NT2/D1 (cell line): ENCODE measurements around the gene SLC24A3.

ENCODE experiments used
- SUZ12 ChIP-seq: IDR thresholded peaks from 2 replicates; pipeline ENCODE4 v1.6.1; 2011; ENCODE audit not compliant: insufficient read length, insufficient read depth; ENCODE audit errors: extremely low read depth
- YY1 ChIP-seq: IDR thresholded peaks from 2 replicates; pipeline ENCODE4 v1.6.1; 2011; ENCODE audit not compliant: insufficient read length, insufficient read depth

- TF ChIP-seq SUZ12 (no peak), YY1 (no peak)
Observed at GRCh38 chr20:19292254-19292653, 79.8 kb downstream of the SLC24A3 start.
